ENCODE data around the gene ANGEL1.
A peak's percentile ranks its signal among the peaks of the same experiment; 100 is the strongest.

ANGEL1 gene

DNA sequence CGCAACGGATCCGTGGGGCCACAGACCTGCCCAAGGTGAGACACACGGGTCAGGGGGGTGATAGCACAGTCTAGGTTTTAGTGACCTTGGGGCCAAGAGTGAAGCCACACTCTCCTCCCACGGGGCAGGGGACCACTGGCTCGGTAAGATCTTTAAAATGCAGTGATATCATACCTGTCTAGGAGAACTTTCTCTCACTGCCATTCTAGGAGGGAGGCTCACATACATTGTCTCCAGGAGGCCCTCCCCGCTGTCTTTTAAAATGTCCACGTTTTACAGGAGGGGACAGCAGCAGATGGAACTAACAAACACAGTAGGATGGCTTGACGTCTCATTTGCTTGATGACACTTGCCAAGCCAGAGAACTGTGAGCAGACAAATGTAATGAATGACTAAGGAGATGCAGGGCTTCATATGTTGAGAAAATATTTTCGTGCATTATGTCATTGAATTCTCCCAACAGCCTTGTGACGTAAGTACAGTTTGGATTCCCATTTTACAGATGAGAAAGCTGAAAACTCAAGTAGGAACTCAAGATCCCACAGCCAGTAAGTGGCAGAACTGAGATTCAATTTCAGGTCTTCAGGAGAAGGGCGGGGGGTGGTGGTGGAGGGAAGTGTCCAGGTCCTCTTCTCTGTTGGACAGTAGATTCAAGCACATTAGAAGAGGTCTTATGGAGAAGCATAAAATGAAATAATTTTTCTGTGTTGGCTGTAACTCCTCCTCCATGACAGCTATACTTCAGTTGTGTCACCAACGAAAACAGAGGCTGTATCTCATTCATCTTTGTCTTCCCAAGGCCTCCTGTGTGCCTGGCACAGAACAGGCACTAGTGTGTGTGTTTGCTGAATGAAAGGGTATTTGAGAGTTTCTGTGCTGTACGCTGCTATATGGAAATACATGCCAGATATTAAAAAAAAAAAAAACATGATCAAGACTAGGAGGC lies 49.3 kb downstream of the ANGEL1 start:
- DNase-seq, result peak; percentile 32

GRCh38 chr14:76762411-76763095 lies 50.1 kb downstream of the ANGEL1 start:
- no peak for DNase-seq

DNA sequence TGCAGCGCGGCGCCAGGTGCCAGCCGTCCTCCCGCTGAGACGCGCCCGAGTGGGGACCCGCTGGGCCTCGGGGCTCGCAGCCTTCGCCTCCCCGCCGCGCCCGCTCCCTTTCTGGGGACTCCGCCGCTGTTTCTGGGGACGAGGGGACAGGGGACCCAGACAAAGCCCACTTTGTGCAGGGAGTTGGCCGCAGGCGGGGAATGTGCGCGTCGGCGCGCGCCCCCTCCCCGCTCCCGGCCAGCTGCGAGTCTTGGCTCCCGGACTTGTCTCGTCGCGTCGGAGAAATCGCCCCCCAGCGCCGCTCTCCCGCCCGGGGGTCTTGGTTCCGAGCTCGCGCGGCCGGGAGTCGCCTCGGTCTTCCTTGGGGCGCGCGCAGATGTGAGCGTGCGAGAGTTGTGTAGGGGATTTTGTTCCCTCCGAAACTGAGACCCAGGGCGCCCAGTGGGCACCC lies 50.7 kb downstream of the ANGEL1 start:
- DNase-seq, result no peak

- peak; percentile 72 for DNase-seq
These were observed 51.3 kb downstream of the ANGEL1 start, which contains the start of gene VASH1 for GRCh38 chr14:76761136-76761959. Gene VASH1, plus strand, starts transcription at chr14:76761468. Its CDS starts 1,354 bp downstream, at chr14:76762822.

- no peak for DNase-seq
These were observed 52.1 kb downstream of the ANGEL1 start for GRCh38 chr14:76760331-76761135.

DNA sequence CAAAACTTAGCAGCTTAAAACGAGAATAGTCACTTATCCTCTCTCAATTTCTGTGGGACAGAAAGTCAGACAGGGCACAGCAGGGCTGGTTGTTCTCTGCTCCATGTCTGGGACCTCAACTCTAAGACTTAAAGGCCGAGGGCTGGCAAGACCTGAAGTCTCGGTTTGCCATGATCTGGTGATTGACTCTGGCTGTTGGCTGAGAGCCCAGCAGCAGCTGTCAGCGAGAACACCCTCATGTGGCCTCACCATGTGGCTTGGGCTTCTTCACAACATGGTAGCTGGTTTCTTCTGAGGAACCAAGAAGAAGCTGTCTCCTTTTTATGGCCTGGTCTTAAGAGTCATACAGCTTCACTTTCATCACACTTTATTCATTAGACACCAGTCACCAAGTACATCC lies 53.1 kb downstream of the ANGEL1 start:
- no peak for DNase-seq

DNA sequence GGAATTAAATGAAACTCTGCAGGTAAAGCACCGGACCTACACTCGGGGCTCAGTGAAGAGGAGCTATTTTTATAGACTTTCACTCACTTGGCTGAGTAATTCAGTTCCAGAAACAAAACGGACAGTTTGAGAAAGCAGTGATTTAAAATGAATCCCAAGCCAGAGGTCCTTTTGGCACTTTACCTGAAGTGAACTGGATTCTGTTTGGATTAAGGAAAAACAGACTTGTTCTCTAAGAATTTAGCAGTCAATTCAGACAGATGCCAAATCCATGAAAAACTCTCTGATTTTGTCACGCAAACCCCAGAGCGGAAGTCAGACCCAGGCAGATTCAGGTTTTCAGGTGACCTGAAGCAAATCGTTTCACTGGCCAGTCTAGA lies 56.3 kb downstream of the ANGEL1 start:
- DNase-seq, result no peak

GRCh38 chr14:76755610-76756370 lies 56.9 kb downstream of the ANGEL1 start:
- no peak for DNase-seq

GRCh38 chr14:76754586-76754985 lies 58.1 kb downstream of the ANGEL1 start:
- no peak for DNase-seq

DNA sequence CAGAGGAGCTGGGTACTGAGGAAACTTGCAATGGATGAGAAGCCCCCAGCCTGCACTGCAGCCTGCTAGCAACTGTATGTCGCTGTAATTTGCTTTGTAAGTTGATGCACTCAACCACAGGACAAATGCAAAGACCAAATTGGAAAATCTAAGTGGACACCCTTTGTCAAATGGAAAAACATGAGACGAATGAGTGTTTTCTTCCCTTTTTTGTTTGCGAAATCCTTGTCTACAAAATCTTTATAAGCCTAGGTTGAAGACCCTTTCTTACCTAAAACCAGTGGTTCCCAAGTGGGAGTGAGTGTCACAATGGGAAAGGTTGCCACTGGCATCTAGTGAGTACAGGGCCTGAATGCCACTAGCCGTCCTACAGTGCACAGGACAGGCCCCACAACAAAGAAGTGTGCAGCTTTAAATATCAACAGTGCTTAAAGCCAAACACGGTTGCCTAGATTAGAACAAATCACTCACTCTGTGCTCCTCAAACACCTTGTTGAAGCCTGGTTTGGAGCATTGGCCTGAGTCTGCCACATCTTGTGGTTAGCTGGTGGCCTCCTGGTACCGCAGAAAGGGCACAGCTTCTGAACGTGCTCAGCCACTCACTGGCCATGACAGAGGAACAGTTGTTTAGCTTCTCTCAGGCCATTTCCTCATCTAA lies 59.0 kb downstream of the ANGEL1 start:
- no peak for DNase-seq

- DNase-seq, result no peak
These were observed 59.9 kb downstream of the ANGEL1 start for GRCh38 chr14:76752744-76753143.

- DNase-seq, result no peak
These were observed 69.7 kb downstream of the ANGEL1 start for GRCh38 chr14:76742966-76743365.

GRCh38 chr14:76742185-76742584 lies 70.5 kb downstream of the ANGEL1 start:
- no peak for DNase-seq

- DNase-seq, result no peak
These were observed 71.6 kb downstream of the ANGEL1 start for GRCh38 chr14:76741074-76741473.
